Motor neuron (in vitro differentiated cells): Measurements from ENCODE around the gene HOTAIR. TPM values are rescaled to one million over a fixed set of nuclear protein-coding genes. Genes with fewer than 3 reads are reported as not detected.
A peak's percentile ranks its signal among the peaks of the same experiment; 100 is the strongest.

Experiments used
- ATAC-seq, 8 experiments: fragments of 200-7000 bp; cut with Tn5 transposase; replicated peaks in 6 of 8; 2 replicates each; pipeline ENCODE4 v1.8.0; 2021; ENCODE audit warnings: mild to moderate bottlenecking in 8 of 8, moderate library complexity in 8 of 8
- H3K27ac ChIP-seq, 2 donors: fragments of 250-450 bp; sonication (Bioruptor Pico); 2 replicates each; pipeline ENCODE4 v1.9.0; 2021; ENCODE audit warnings: antibody characterized with exemption in 2 of 2, mild to moderate bottlenecking in 2 of 2, moderate library complexity in 1 of 2
- H3K4me1 ChIP-seq, 2 donors: fragments of 250-450 bp; sonication (Bioruptor Pico); replicated peaks in 1 of 2; 2 replicates each; pipeline ENCODE4 v1.6.1; 2021; ENCODE audit warnings: antibody characterized with exemption in 2 of 2, mild to moderate bottlenecking in 2 of 2, moderate library complexity in 1 of 2
- H3K4me3 ChIP-seq, 5 donors: fragments of 250-450 bp; sonication (Bioruptor Pico); 2 replicates each; pipeline ENCODE4 v1.9.0; 2021; ENCODE audit warnings: antibody characterized with exemption in 5 of 5, mild to moderate bottlenecking in 5 of 5, moderate library complexity in 4 of 5
- WGBS, 10 experiments: fragments of 450-650 bp; shearing (Covaris generic); methylation state at CpG; one replicate each; pipeline ENCODE4 v1.0.0; 2022; 5-methylcytosine and 5-hydroxymethylcytosine counted together
- in situ Hi-C, 9 experiments: fragments of 400-800 bp; cut with MboI; loops; one replicate each; pipeline ENCODE4 v1.15.0; 2021; ENCODE audit warnings: low sequenced_read_pairs in 9 of 9, low pct_unique_long_range_greater_than_20kb in 2 of 9; ENCODE audit not compliant: unreplicated experiment in 9 of 9
- total RNA-seq, 8 experiments: library from RNA; unstranded; fragments of 300-600 nt; gene quantifications; 2 replicates each; pipeline versions ENCODE4 v1.2.3 to v1.2.4, GENCODE V29; 2022

The HOTAIR gene
- total RNA-seq, 8 experiments from 2014 or later: 0.14 to 8.0 (median 0.42) TPM; not detected in 3

DNA sequence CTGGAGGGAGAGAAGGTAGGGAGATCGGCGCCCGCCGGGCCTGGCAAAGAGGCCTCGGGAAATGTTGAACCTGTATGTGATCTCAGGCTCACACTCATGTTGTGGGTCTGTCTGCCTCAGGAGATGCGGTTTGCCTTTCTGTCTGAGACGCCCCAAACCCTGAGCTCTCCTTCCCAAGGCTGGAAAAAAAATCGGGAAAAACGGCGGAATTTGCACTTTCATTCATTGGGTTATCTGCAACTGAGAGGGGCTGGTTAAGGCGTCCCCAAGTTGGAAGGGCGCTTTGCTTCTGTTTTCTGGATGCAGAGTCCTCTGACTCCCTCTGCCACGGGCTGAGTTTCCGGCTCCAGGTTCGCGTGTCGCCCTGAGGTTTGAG is 20.2 kb upstream of the HOTAIR start:
- in situ Hi-C loops: no loop called here
- Histone ChIP-seq H3K4me3 (no peak overlapping the region), H3K27ac (no peak overlapping the region), H3K4me1 (peaks cover 10 to 20% of the 10 kb centered on the region in 2 donors)
- ATAC-seq: peak in 3 of 8 experiments; percentile 7 to 35 (median 16)
- 0 to 9% (median 2%) methylated on average over 1 to 9 of the region's 17 CpGs; no CpG with 5 or more reads in 6 of the 10 experiments for WGBS, 10 experiments

DNA sequence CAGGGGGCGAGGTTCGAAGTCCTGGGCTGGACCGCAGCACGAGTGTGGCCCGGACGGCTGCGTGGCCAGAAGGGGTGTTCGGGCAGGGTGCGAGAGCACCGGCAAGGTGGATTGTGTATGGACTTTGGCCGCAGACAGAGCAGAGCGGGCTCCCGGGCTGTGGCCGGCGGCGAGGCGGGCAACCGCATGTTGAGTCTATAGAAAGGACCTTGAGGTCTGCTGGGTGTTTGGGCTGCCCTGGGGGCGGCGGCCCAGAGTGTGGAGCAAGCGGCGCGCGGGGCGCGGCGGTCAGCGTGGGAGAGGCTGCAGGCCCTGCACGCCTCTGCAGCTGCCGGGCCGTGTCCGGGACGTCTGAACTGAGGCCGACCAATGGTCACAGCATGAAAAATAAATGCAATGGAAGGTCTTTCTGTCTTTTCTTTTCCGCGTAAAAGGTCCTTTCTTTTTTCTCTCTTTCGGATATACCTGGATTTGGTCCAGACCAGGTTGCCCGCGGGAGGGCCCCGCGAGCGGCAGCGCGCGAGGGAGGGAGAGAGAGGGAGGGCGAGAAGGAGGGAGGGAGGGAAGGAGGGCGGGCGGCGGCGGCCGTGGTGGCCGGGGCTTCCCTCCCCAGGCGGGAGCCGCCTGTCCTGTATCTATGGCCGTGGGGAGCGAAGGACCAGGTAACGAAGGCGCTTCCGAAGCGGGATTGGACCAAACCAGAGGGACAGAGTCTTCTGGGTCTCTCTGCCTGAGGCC is 19.7 kb upstream of the HOTAIR start:
- 0 to 37% (median 6%) methylated on average over 2 to 18 of the region's 60 CpGs; no CpG with 5 or more reads in 7 of the 10 experiments for WGBS, 10 experiments
- Histone ChIP-seq H3K4me3 (no peak overlapping the region), H3K27ac (no peak overlapping the region), H3K4me1 (peaks cover 10 to 20% of the 10 kb centered on the region in 2 donors)
- peak in 7 of 8 experiments; percentile 11 to 52 (median 40) for ATAC-seq
- in situ Hi-C loops: no loop called here

DNA sequence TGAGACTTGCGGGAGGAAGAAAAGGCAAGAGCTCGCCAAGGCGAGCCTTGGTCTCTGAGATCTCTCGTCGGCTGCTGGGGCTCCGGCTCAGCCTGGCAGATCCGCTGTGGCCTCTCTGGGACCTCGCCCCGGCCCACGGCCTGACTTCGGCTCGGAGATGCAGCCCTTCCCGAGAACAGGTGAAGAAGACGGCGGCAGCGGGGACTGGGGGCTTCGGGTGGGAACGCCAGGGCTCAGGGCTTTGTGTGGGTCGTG is 19.2 kb upstream of the HOTAIR start:
- H3K4me3 ChIP-seq: no peak overlapping the region
- peaks cover 10 to 20% of the 10 kb centered on the region in 2 donors for H3K4me1 ChIP-seq
- no peak overlapping the region for H3K27ac ChIP-seq
- WGBS, 10 experiments: 0 to 40% (median 7%) methylated on average over 1 to 5 of the region's 19 CpGs; no CpG with 5 or more reads in 5 of the 10 experiments
- ATAC-seq: peak in 2 of 8 experiments; percentile 3 to 4
- in situ Hi-C loops: no loop called here

DNA sequence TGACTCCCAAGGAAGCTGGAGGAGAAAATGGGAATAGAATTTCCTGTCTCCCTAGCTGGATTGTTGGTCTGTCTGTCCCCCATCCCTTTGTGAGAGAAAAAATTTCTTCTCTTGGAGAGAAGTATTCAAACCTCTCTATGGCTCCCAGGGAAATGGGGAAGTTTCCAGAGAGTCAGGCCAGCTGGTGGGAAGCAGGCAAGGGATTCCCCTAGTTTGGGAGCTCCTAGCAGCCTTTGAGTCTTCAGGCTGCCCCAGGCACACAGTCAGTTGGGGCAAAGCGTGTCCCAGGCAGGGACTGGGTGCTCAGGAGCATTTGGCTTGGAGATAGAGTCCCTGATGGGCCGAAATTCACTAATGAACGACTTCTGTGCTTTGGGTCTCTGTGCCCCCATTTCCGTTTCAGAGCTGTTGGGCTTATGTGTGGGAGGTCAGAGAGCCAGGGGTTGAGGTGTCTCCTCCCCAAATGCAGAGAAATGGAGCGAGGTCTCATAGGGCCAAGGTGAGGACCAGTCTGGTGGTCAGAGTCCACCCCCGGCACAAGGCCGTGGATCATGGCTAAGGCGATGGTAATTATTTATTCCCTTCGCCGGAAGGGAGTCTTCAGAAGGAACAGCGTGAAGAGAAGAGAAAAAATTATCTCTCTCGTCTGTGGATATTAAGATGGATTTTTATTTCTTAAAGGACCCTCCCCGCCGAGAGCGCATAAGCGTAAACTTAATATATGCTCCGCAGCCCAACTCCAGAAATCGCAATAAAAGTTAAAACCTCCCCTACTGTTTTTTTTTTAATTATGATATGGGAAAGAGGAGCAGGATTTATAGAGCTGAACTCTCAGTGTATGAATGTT is 18.6 kb upstream of the HOTAIR start:
- no peak for ATAC-seq
- peaks cover 10 to 20% of the 10 kb centered on the region in 2 donors for H3K4me1 ChIP-seq
- in situ Hi-C loops: no loop called here
- 8 to 72% (median 35%) methylated on average over 2 to 11 of the region's 18 CpGs; no CpG with 5 or more reads in 1 of the 10 experiments for WGBS, 10 experiments
- no peak overlapping the region for H3K4me3 ChIP-seq
- H3K27ac ChIP-seq: no peak overlapping the region

DNA sequence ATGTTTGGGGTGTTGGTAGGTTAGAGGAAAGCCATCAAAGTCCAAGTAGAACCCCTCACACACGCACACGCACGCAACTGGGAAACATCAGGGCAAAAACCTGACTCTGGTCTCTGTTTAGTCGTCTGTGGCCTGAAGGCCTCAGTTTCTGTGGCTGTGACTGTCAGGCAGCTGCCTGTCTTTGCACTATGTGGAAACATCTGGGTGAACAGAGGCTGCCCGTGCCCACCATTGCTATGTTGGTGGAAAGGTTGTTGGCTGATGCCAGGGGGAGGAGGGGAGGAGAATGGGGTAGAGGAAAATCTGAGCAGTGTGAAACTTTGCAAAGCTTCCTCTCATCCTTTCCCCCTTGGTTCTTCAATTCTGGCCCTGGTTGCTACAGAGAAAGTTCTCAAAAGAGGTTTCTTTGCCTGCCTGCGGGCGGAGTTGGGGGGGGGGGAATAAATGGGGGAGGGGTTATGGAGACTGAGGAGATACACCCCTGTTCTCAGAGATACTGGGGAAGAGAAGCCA is 17.7 kb upstream of the HOTAIR start:
- Histone ChIP-seq H3K4me3 (no peak overlapping the region), H3K27ac (no peak overlapping the region), H3K4me1 (peaks cover 10 to 20% of the 10 kb centered on the region in 2 donors)
- in situ Hi-C loops: no loop called here
- 23 to 50% (median 44%) methylated on average over 1 to 5 of the region's 7 CpGs; no CpG with 5 or more reads in 6 of the 10 experiments for WGBS, 10 experiments
- ATAC-seq: no peak

DNA sequence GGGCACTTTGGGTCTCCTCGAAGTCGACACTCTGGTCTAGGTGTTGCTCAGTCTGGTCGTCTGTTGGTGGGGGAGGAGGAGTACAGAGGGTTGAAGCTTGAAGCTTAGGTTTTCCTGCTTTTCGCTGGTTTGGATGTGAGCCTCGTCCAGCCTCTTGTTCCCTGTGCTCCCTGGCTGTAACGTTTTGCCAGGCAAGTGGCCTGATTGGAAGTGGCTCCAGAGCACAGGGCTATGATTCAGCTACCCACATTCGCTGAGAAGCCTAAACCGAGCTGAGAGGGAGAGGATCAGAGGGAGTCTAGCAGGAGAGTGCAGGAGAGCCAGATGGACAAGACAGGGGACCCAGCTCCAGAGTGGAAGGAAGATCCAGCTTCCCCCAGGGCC is 16.3 kb upstream of the HOTAIR start:
- peak in 1 of 8 experiments; percentile 1 for ATAC-seq
- WGBS, 10 experiments: 0 to 10% (median 0%) methylated on average over 1 to 8 of the region's 8 CpGs; no CpG with 5 or more reads in 3 of the 10 experiments
- H3K4me3 ChIP-seq: no peak overlapping the region
- in situ Hi-C loops: no loop called here
- no peak overlapping the region for H3K27ac ChIP-seq
- H3K4me1 ChIP-seq: peaks cover 10 to 20% of the 10 kb centered on the region in 2 donors

DNA sequence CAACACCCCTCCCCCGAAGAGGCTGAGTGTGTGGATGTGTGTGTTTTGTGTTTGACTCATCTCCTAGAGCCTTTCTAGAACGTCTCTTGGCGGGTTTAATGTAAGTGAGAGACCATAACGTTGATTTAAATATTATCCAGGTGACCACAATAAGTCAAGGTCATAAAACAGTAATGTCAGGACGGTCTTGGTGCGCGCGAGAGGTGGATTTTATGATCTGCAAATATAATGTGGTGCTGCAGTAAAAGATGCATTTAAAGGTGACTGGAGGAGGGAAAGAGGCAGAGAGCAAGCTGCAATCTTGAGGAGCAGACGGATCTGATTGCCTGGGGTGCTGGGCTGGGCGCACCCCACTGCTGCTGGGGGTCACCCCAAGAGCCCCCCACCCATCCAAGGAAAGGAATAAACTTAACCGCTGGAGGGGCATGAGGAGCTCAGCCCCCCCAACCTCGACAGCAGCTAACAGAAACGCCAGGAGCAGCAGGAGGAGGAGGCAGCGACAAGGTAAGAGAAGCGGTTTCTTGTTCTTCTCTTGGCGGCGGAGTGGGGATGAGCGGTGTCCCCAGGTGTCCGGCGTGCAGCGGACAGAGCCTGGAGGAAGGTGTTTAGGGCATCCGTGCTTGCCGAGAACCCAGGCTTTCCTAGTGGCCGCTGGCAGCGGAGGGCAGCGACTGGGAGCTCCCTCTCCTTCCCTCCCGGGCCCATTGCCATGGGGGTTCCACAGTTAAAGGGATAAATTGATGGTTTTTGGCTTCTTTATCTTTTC is 15.7 kb upstream of the HOTAIR start:
- Histone ChIP-seq H3K4me3 (no peak overlapping the region), H3K4me1 (peaks cover 7 to 16% of the 10 kb centered on the region in 2 donors), H3K27ac (no peak overlapping the region)
- 0 to 41% (median 7%) methylated on average over 1 to 17 of the region's 27 CpGs for WGBS, 10 experiments
- ATAC-seq: no peak
- in situ Hi-C loops: no loop called here

DNA sequence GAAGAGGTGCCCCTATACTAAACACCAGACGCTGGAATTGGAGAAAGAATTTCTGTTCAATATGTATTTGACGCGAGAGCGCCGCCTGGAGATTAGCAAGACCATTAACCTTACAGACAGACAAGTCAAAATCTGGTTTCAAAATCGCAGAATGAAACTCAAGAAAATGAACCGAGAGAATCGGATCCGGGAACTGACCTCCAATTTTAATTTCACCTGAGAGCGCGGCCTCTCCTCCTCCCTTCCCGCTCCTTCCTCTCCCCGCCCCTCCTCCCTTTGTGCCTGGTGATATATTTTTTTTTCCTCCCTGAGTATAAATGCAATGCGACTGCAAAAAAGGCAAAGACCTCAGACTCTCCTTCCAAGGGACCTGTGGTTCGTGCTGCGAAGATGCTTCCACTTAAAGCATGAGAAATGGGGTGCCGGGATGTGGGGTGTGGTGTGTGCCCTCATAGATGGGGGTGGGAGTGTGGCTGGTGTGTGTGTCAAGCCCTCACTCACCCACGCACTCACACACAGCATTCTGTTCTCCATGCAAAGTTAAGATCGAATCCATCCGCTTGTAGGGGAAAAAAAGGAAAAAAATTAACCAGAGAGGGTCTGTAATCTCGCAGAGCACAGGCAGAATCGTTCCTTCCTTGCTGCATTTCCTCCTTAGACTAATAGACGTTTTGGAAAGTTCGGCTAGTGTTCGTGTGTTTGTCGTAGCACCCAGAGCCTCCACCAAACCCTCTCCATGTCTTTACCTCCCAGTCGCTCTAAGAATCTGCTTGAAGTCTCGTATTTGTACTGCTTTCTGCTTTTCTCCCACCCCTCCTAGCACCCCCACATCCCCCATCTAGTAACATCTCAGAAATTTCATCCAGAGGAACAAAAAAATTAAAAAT is 14.7 kb upstream of the HOTAIR start:
- ATAC-seq: peak in 2 of 8 experiments; percentile 7 to 9
- 0 to 24% (median 9%) methylated on average over 2 to 24 of the region's 28 CpGs; no CpG with 5 or more reads in 1 of the 10 experiments for WGBS, 10 experiments
- no peak overlapping the region for H3K4me3 ChIP-seq
- in situ Hi-C loops: no loop called here
- H3K4me1 ChIP-seq: peaks cover 4 to 6% of the 10 kb centered on the region in 2 donors
- H3K27ac ChIP-seq: no peak overlapping the region

DNA sequence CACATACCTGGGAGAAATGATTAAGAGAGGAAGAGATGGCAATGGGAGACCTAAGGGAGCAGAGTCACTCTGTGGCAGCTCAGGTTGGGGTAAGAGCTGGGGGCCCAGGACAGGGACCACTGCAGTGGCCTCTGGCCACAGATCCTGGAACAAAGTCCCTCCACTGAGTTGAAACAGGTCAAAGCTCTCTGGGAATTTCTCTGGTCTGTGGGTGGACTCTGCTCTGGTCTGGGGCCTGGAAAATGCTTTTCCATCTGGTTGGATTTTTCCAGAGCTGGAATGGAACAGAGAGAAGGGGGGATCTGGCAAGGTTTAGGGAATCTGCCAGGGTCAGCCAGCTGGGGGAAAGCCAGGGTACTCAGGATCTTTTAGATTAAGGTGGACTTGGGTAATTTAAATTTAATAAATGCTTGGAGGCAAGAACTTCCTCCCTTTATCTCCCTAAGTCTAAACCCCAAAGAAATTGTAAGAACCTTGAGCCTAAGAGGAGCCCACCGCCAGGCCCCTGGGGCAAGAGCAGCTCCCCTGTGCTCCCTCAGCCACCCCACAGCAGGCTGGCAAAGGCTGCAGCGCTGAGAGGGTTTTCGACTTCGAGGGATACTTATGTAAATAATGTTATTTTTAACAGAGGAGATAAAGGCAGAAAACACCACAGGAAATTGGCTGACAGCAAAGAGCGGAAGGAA is 13.9 kb upstream of the HOTAIR start:
- 0 to 67% (median 12%) methylated on average over 3 to 5 of the region's 5 CpGs; no CpG with 5 or more reads in 4 of the 10 experiments for WGBS, 10 experiments
- in situ Hi-C loops: no loop called here
- Histone ChIP-seq H3K4me3 (no peak overlapping the region), H3K27ac (no peak overlapping the region), H3K4me1 (no peaks in the 10 kb centered on the region)
- ATAC-seq: no peak

DNA sequence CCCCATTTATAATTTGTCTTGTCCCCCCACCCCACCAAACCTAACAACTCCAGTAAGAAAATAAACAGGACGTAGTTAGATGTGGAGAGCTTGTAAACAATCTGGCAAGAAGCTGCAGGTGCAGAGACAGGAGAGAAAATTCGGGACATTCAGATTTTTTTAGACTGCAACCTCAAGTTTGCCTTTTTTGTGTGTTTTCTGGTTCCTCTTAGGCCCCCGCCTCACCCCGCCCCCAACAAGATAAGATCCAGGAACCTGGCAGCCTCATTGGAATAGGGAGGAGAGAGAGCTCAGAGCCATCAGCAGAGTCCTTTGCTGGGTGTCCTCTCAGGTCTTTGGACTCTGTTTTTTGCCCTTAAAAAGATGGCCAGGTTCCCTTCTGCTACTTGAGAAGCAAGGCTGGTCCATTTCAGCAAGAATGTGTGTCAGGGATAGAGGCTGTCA is 13.1 kb upstream of the HOTAIR start:
- in situ Hi-C loops: no loop called here
- WGBS, 10 experiments: 0 to 20% (median 0%) methylated on average over 1 to 2 of the region's 4 CpGs; no CpG with 5 or more reads in 4 of the 10 experiments
- no peak for ATAC-seq
- no peak overlapping the region for H3K27ac ChIP-seq
- H3K4me3 ChIP-seq: no peak overlapping the region
- no peaks in the 10 kb centered on the region for H3K4me1 ChIP-seq

DNA sequence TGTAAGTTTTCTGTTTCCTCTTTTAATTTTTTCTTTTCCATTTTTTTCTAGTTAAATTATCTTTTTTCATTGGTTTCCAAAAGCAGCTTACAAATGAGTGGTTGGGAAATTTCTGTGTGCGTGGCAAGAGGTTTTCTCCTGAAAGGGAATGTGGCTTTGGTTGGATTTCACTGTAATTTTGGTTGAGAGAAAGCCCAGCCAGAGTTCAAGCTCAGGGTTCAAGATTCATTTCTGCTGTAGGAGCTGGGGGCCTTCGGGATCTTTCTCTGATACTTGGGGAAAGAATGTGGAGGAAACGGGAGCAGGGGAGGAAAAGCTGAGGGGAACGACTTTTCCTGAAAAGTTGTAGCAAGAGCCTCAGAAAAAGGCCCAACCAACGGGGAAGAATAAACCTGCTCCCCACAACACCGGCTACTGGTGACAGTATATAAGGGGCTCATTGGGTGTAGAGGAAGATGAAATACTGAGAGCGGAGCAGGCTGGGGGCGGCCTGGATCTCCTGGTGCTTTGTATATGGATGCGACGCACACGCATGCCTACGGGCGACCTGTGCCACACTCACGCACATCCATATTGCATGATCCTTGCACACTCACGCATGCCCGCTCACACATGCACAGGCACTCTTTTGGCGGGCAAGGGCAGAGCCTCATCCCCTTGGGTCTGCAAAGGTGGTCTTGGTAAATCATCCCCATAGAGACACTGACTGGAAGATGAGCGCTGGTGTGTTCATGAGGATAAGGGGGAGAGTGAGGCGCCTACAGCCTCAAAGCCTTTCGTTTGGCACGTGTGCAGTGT is 12.1 kb upstream of the HOTAIR start:
- Histone ChIP-seq H3K27ac (no peak overlapping the region), H3K4me1 (no peaks in the 10 kb centered on the region), H3K4me3 (no peak overlapping the region)
- WGBS, 10 experiments: 2 to 74% (median 20%) methylated on average over 2 to 13 of the region's 21 CpGs; no CpG with 5 or more reads in 1 of the 10 experiments
- ATAC-seq: no peak
- in situ Hi-C loops: no loop called here
